ENCODE measurements around the gene SLCO2A1. TPM values are rescaled to one million over a fixed set of nuclear protein-coding genes. Genes with fewer than 3 reads are reported as not detected.
"Not testable (repeated sequence)": the region's sequence is repeated elsewhere in the genome, so short reads cannot be mapped to it uniquely, and the experiment has no call there.

SLCO2A1 gene
- 0.20 and 0.47 TPM in 2 replicates for total RNA-seq (2014; rRNA removed; shearing (Covaris generic))

GRCh38 chr3:134029734-134030378, at the start of gene SLCO2A1:
Gene SLCO2A1 (minus strand): TSS chr3:134029925. CDS start chr3:134029802, 123 bp downstream.
- peak; percentile 35 for DNase-seq (ENCODE audit: low read depth)

GRCh38 chr3:134079111-134079547, 49.4 kb upstream of the SLCO2A1 start:
- peak; percentile 53 for DNase-seq (ENCODE audit: low read depth)

GRCh38 chr3:134078169-134078831, 48.6 kb upstream of the SLCO2A1 start:
- DNase-seq (ENCODE audit: low read depth) = peak; percentile 86

- peak; percentile 75 for DNase-seq (ENCODE audit: low read depth)
Observed at GRCh38 chr3:134077649-134078161, 48.0 kb upstream of the SLCO2A1 start.

- no peak for DNase-seq (ENCODE audit: low read depth)
Observed at GRCh38 chr3:134076851-134077250, 47.1 kb upstream of the SLCO2A1 start.

- DNase-seq (ENCODE audit: low read depth) = no peak
Observed at GRCh38 chr3:134075846-134076245, 46.1 kb upstream of the SLCO2A1 start.

GRCh38 chr3:134075568-134075825, 45.8 kb upstream of the SLCO2A1 start:
- DNase-seq (ENCODE audit: low read depth) = no peak

GRCh38 chr3:134074790-134075567, 45.3 kb upstream of the SLCO2A1 start:
- DNase-seq (ENCODE audit: low read depth) = no peak

- DNase-seq (ENCODE audit: low read depth) = no peak
Observed at GRCh38 chr3:134074001-134074789, 44.5 kb upstream of the SLCO2A1 start.

GRCh38 chr3:134073583-134073945, 43.8 kb upstream of the SLCO2A1 start:
- no peak for DNase-seq (ENCODE audit: low read depth)

- DNase-seq (ENCODE audit: low read depth) = no peak
Observed at GRCh38 chr3:134072881-134073582, 43.3 kb upstream of the SLCO2A1 start.

- not testable (repeated sequence) for DNase-seq (ENCODE audit: low read depth)
Observed at GRCh38 chr3:134070281-134070680, 40.6 kb upstream of the SLCO2A1 start.

GRCh38 chr3:134068429-134068828, 38.7 kb upstream of the SLCO2A1 start:
- DNase-seq (ENCODE audit: low read depth) = no peak

GRCh38 chr3:134067531-134068161, 37.9 kb upstream of the SLCO2A1 start:
- DNase-seq (ENCODE audit: low read depth) = peak; percentile 51

- DNase-seq (ENCODE audit: low read depth) = peak; percentile 61
Observed at GRCh38 chr3:134066651-134067530, 37.2 kb upstream of the SLCO2A1 start.

- no peak for DNase-seq (ENCODE audit: low read depth)
Observed at GRCh38 chr3:134066158-134066541, 36.4 kb upstream of the SLCO2A1 start.

GRCh38 chr3:134065252-134066157, 35.8 kb upstream of the SLCO2A1 start:
- DNase-seq (ENCODE audit: low read depth) = no peak

GRCh38 chr3:134064081-134064480, 34.4 kb upstream of the SLCO2A1 start:
- DNase-seq (ENCODE audit: low read depth) = no peak

GRCh38 chr3:134061401-134061800, 31.7 kb upstream of the SLCO2A1 start:
- no peak for DNase-seq (ENCODE audit: low read depth)
